ENCODE results near the gene UGT1A1.

The UGT1A1 gene

GRCh38 chr2:233798335-233799086 lies 38.4 kb downstream of the UGT1A1 start:
- no peak for DNase-seq (ENCODE audit: low spot score)

GRCh38 chr2:233799087-233799665 lies 39.1 kb downstream of the UGT1A1 start:
- no peak for DNase-seq (ENCODE audit: low spot score)

- DNase-seq (ENCODE audit: low spot score), result no peak
These were observed 39.6 kb downstream of the UGT1A1 start for GRCh38 chr2:233799716-233800115.

GRCh38 chr2:233800208-233800607 lies 40.1 kb downstream of the UGT1A1 start:
- no peak for DNase-seq (ENCODE audit: low spot score)

GRCh38 chr2:233801357-233802131 lies 41.5 kb downstream of the UGT1A1 start:
- no peak for DNase-seq (ENCODE audit: low spot score)

GRCh38 chr2:233802132-233802815 lies 42.2 kb downstream of the UGT1A1 start:
- no peak for DNase-seq (ENCODE audit: low spot score)

GRCh38 chr2:233803292-233803911 lies 43.3 kb downstream of the UGT1A1 start:
- no peak for DNase-seq (ENCODE audit: low spot score)

- DNase-seq (ENCODE audit: low spot score), result no peak
These were observed 43.9 kb downstream of the UGT1A1 start for GRCh38 chr2:233803994-233804393.

GRCh38 chr2:233807215-233807865 lies 47.3 kb downstream of the UGT1A1 start:
- DNase-seq (ENCODE audit: low spot score), result no peak

- no peak for DNase-seq (ENCODE audit: low spot score)
These were observed 48.2 kb downstream of the UGT1A1 start for GRCh38 chr2:233807966-233808935.

- DNase-seq (ENCODE audit: low spot score), result no peak
These were observed 50.3 kb downstream of the UGT1A1 start for GRCh38 chr2:233810385-233810784.

GRCh38 chr2:233811087-233811486 lies 51.0 kb downstream of the UGT1A1 start:
- no peak for DNase-seq (ENCODE audit: low spot score)

GRCh38 chr2:233811732-233812131 lies 51.7 kb downstream of the UGT1A1 start:
- no peak for DNase-seq (ENCODE audit: low spot score)

GRCh38 chr2:233813236-233814055 lies 53.4 kb downstream of the UGT1A1 start:
- no peak for DNase-seq (ENCODE audit: low spot score)

GRCh38 chr2:233814056-233814835 lies 54.2 kb downstream of the UGT1A1 start:
- no peak for DNase-seq (ENCODE audit: low spot score)

GRCh38 chr2:233815861-233816260 lies 55.8 kb downstream of the UGT1A1 start:
- DNase-seq (ENCODE audit: low spot score), result no peak

GRCh38 chr2:233816334-233816733 lies 56.3 kb downstream of the UGT1A1 start:
- no peak for DNase-seq (ENCODE audit: low spot score)

- DNase-seq (ENCODE audit: low spot score), result no peak
These were observed 56.7 kb downstream of the UGT1A1 start for GRCh38 chr2:233816771-233817170.

Measured in hepatic stellate cell (primary cell).